ENCODE measurements around the gene ATG4A.

ATG4A gene

DNA sequence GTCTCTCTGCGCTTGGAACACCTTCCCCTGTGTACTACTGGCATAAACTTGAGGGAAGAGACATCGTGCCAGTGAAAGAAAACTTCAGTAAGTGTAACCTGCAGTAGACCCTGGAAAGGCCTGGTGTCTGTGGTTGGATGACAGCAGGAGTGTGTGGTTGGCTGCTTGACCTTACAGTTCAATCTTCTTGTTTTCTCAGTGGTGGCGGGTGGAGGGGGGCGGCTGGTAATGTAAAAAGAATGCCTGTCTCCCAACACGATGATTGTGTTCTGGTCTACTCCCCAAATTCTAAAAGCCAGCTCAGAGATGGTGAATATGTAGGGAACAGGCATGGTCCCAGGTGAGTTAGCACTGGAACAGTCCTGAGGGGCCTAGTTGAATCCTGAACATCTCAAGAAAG lies 18.8 kb upstream of the ATG4A start:
- H3K4ac ChIP-seq (ENCODE audit: low read depth, low read length), result no peak overlapping the region
- no peak overlapping the region for H4K8ac ChIP-seq (ENCODE audit: low read depth, low read length)
- no peaks in the 10 kb centered on the region for H3K27me3 ChIP-seq (ENCODE audit: insufficient read depth, low read length, poor library complexity)
- H3K56ac ChIP-seq (ENCODE audit: low read length), result no peak overlapping the region
- H3K79me2 ChIP-seq (ENCODE audit: control insufficient read depth, insufficient read depth, low read length), result no peaks in the 10 kb centered on the region
- no peak overlapping the region for H3K4me2 ChIP-seq (ENCODE audit: low read length)
- no peak overlapping the region for H2AK5ac ChIP-seq (ENCODE audit: low read length)
- H3K36me3 ChIP-seq (ENCODE audit: control insufficient read depth, insufficient read depth, low read length), result no peaks in the 10 kb centered on the region
- no peak overlapping the region for H3K9ac ChIP-seq (ENCODE audit: low read length)
- H3K79me1 ChIP-seq (ENCODE audit: low read length), result no peaks in the 10 kb centered on the region
- no peak overlapping the region for H3K18ac ChIP-seq (ENCODE audit: low read length)
- no peak overlapping the region for H4K5ac ChIP-seq (ENCODE audit: low read length)
- H3K4me3 ChIP-seq (ENCODE audit: low read length), result no peak overlapping the region
- H2BK5ac ChIP-seq (ENCODE audit: low read length), result no peak overlapping the region
- H2BK15ac ChIP-seq (replicated peaks; ENCODE audit: low read depth), result no peak overlapping the region
- no peak overlapping the region for H2BK120ac ChIP-seq (ENCODE audit: low read depth, low read length)
- no peaks in the 10 kb centered on the region for H3K4me1 ChIP-seq (ENCODE audit: control insufficient read depth, low read depth, low read length)
- no peak overlapping the region for H3K27ac ChIP-seq (ENCODE audit: low read depth, low read length)
- no peak overlapping the region for H3K23ac ChIP-seq (ENCODE audit: low read length)
- no CpG with 5 or more reads among the region's 5 CpGs for WGBS (ENCODE audit: extremely low coverage, insufficient coverage, low lambda C conversion rate)
- DNase-seq, result no peak

DNA sequence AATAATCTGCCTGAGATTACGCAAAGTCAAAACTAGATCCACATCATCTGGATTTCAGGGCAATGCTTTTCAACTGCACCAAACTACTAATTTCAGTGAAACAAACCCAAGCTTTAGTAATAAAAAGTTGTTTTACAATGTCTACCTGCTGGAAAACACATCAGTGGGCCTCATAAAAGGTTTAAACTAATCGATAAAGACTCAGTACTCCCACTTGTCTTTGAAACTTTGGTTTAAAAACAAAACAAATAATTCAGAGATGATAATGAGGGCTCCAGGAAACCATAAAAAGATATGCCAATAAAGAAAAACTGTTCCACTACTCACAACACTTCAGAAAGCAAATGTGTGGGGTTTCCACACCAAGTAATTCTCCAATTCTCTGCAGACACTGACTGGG lies 10.5 kb upstream of the ATG4A start:
- H4K8ac ChIP-seq (ENCODE audit: low read depth, low read length), result no peak overlapping the region
- no peak overlapping the region for H3K27ac ChIP-seq (ENCODE audit: low read depth, low read length)
- no peaks in the 10 kb centered on the region for H3K79me2 ChIP-seq (ENCODE audit: control insufficient read depth, insufficient read depth, low read length)
- H3K36me3 ChIP-seq (ENCODE audit: control insufficient read depth, insufficient read depth, low read length), result no peaks in the 10 kb centered on the region
- no CpG with 5 or more reads among the region's 2 CpGs for WGBS (ENCODE audit: extremely low coverage, insufficient coverage, low lambda C conversion rate)
- H2BK15ac ChIP-seq (replicated peaks; ENCODE audit: low read depth), result no peak overlapping the region
- H3K4me3 ChIP-seq (ENCODE audit: low read length), result no peak overlapping the region
- no peak overlapping the region for H3K18ac ChIP-seq (ENCODE audit: low read length)
- H3K4me1 ChIP-seq (ENCODE audit: control insufficient read depth, low read depth, low read length), result no peaks in the 10 kb centered on the region
- H2AK5ac ChIP-seq (ENCODE audit: low read length), result no peak overlapping the region
- H3K23ac ChIP-seq (ENCODE audit: low read length), result no peak overlapping the region
- H3K27me3 ChIP-seq (ENCODE audit: insufficient read depth, low read length, poor library complexity), result no peaks in the 10 kb centered on the region
- H2BK120ac ChIP-seq (ENCODE audit: low read depth, low read length), result no peak overlapping the region
- H3K4me2 ChIP-seq (ENCODE audit: low read length), result no peak overlapping the region
- H3K79me1 ChIP-seq (ENCODE audit: low read length), result no peaks in the 10 kb centered on the region
- H3K4ac ChIP-seq (ENCODE audit: low read depth, low read length), result no peak overlapping the region
- H4K5ac ChIP-seq (ENCODE audit: low read length), result no peak overlapping the region
- no peak overlapping the region for H3K9ac ChIP-seq (ENCODE audit: low read length)
- H3K56ac ChIP-seq (ENCODE audit: low read length), result no peak overlapping the region
- DNase-seq, result no peak
- H2BK5ac ChIP-seq (ENCODE audit: low read length), result no peak overlapping the region

DNA sequence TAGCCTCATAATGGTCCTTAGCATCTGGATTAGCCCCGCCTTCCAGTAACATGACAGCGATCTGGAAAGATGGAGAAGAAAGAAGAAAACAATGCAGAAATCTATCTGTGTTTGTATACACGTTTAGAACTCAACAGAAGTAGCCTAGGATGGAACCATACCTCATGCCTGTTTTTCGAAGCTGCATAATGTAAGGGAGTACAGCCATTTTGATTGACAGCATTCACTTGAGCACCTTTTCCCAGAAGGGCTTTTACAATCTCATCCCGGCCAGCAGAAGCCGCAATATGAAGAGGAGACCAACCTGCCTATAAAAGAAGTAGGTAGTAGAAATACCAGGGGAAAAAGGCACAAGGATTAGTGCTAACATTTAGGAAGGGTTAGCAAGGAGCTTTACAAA lies 3.8 kb upstream of the ATG4A start:
- Histone ChIP-seq H2BK5ac (ENCODE audit: low read length) (no peak overlapping the region), H3K9ac (ENCODE audit: low read length) (no peak overlapping the region)

DNA sequence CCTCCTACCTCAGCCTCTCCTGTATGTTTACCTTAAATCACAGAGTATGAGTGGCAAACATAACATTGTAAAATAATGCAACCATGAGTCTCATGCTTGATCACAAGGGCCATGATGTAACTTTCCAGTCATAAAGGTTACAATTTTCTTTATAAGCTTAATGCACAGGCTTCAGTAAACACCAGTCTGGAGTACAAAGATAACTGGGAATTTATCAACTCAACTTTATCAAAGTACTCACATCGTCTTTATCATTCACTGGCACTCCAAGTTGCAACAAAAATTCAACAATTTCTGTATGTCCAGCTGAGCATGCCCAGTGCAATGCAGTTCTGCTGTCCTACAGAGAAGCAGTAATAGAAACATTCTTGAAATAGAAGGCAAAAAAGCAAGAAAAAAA lies 3.1 kb upstream of the ATG4A start:
- no peaks in the 10 kb centered on the region for H3K27me3 ChIP-seq (ENCODE audit: insufficient read depth, low read length, poor library complexity)
- no peak overlapping the region for H3K56ac ChIP-seq (ENCODE audit: low read length)
- no peak overlapping the region for H4K8ac ChIP-seq (ENCODE audit: low read depth, low read length)
- no peak overlapping the region for H3K4me2 ChIP-seq (ENCODE audit: low read length)
- H3K79me2 ChIP-seq (ENCODE audit: control insufficient read depth, insufficient read depth, low read length), result no peaks in the 10 kb centered on the region
- no peak overlapping the region for H2BK15ac ChIP-seq (replicated peaks; ENCODE audit: low read depth)
- no peaks in the 10 kb centered on the region for H3K36me3 ChIP-seq (ENCODE audit: control insufficient read depth, insufficient read depth, low read length)
- no peak overlapping the region for H2BK5ac ChIP-seq (ENCODE audit: low read length)
- H3K18ac ChIP-seq (ENCODE audit: low read length), result no peak overlapping the region
- no peak overlapping the region for H2BK120ac ChIP-seq (ENCODE audit: low read depth, low read length)
- H3K4me1 ChIP-seq (ENCODE audit: control insufficient read depth, low read depth, low read length), result no peaks in the 10 kb centered on the region
- H3K79me1 ChIP-seq (ENCODE audit: low read length), result no peaks in the 10 kb centered on the region
- H3K27ac ChIP-seq (ENCODE audit: low read depth, low read length), result no peak overlapping the region
- H4K5ac ChIP-seq (ENCODE audit: low read length), result no peak overlapping the region
- H3K9ac ChIP-seq (ENCODE audit: low read length), result no peak overlapping the region
- no peak overlapping the region for H3K4ac ChIP-seq (ENCODE audit: low read depth, low read length)
- WGBS (ENCODE audit: extremely low coverage, insufficient coverage, low lambda C conversion rate), result no CpG with 5 or more reads among the region's 1 CpG
- no peak overlapping the region for H3K23ac ChIP-seq (ENCODE audit: low read length)
- no peak overlapping the region for H2AK5ac ChIP-seq (ENCODE audit: low read length)
- DNase-seq, result no peak
- no peak overlapping the region for H3K4me3 ChIP-seq (ENCODE audit: low read length)

More for the DNA sequence above, 3.8 kb upstream of the ATG4A start:
- no peak overlapping the region for H3K27ac ChIP-seq (ENCODE audit: low read depth, low read length)
- no peaks in the 10 kb centered on the region for H3K36me3 ChIP-seq (ENCODE audit: control insufficient read depth, insufficient read depth, low read length)
- no peak overlapping the region for H2BK15ac ChIP-seq (replicated peaks; ENCODE audit: low read depth)
- H2AK5ac ChIP-seq (ENCODE audit: low read length), result no peak overlapping the region
- no peaks in the 10 kb centered on the region for H3K79me2 ChIP-seq (ENCODE audit: control insufficient read depth, insufficient read depth, low read length)
- no peak overlapping the region for H3K56ac ChIP-seq (ENCODE audit: low read length)
- no peak overlapping the region for H4K5ac ChIP-seq (ENCODE audit: low read length)
- H3K4ac ChIP-seq (ENCODE audit: low read depth, low read length), result no peak overlapping the region
- H3K4me3 ChIP-seq (ENCODE audit: low read length), result no peak overlapping the region
- H3K4me2 ChIP-seq (ENCODE audit: low read length), result no peak overlapping the region
- H3K79me1 ChIP-seq (ENCODE audit: low read length), result no peaks in the 10 kb centered on the region
- no peaks in the 10 kb centered on the region for H3K4me1 ChIP-seq (ENCODE audit: control insufficient read depth, low read depth, low read length)
- WGBS (ENCODE audit: extremely low coverage, insufficient coverage, low lambda C conversion rate), result no CpG with 5 or more reads among the region's 6 CpGs
- no peak overlapping the region for H3K23ac ChIP-seq (ENCODE audit: low read length)
- no peaks in the 10 kb centered on the region for H3K27me3 ChIP-seq (ENCODE audit: insufficient read depth, low read length, poor library complexity)
- no peak for DNase-seq
- no peak overlapping the region for H4K8ac ChIP-seq (ENCODE audit: low read depth, low read length)
- no peak overlapping the region for H3K18ac ChIP-seq (ENCODE audit: low read length)
- H2BK120ac ChIP-seq (ENCODE audit: low read depth, low read length), result no peak overlapping the region

DNA sequence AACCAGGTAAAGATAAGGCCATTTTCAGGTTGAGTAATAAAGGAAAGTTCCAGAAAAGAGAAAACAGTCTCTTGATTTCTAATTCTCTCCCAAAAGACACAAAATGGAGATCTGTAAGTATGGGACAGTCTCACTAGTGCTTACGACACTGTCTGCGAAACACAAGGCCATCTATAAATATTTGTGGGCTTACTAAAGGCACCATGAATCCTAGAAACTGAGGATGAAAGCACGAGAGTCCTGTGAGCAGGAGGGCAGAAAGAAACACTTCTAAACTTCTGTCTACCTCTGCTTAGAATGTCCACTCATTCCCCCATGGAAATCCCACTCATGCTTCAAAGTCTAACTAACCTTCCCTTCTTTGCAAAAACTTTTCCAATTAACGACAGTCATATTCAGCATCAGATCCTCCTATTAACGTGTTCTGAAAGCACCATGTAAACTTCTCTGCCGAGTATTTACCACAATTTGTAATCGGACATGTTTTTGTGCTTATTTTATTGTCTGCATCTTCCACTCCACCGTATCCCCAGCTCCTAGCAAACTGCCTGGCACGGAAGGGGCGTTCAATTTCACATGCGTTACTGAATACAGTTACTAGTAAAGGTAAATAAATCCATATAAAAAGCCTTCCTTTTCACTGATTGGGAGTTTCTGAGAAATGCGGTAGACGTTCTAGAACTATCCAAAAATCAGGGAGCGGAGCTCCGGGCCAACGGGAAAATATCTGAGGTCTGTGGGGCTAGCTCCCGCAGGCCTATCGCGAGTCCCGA lies 901 bp upstream of the ATG4A start:
- no CpG with 5 or more reads among the region's 20 CpGs for WGBS (ENCODE audit: extremely low coverage, insufficient coverage, low lambda C conversion rate)
- Histone ChIP-seq H3K4me1 (ENCODE audit: control insufficient read depth, low read depth, low read length) (no peaks in the 10 kb centered on the region), H3K4ac (ENCODE audit: low read depth, low read length) (no peak overlapping the region), H3K56ac (ENCODE audit: low read length) (peak overlapping the region; percentile 79), H2AK5ac (ENCODE audit: low read length) (no peak overlapping the region), H3K4me2 (ENCODE audit: low read length) (peak overlapping the region; percentile 62), H2BK120ac (ENCODE audit: low read depth, low read length) (no peak overlapping the region), H2BK5ac (ENCODE audit: low read length) (no peak overlapping the region), H3K79me1 (ENCODE audit: low read length) (no peaks in the 10 kb centered on the region), H3K18ac (ENCODE audit: low read length) (no peak overlapping the region), H3K36me3 (ENCODE audit: control insufficient read depth, insufficient read depth, low read length) (no peaks in the 10 kb centered on the region), H3K79me2 (ENCODE audit: control insufficient read depth, insufficient read depth, low read length) (no peaks in the 10 kb centered on the region), H3K9ac (ENCODE audit: low read length) (peak overlapping the region; percentile 84), H3K4me3 (ENCODE audit: low read length) (peak overlapping the region; percentile 81), H2BK15ac (replicated peaks; ENCODE audit: low read depth) (no peak overlapping the region), H3K27me3 (ENCODE audit: insufficient read depth, low read length, poor library complexity) (no peaks in the 10 kb centered on the region), H3K23ac (ENCODE audit: low read length) (no peak overlapping the region), H3K27ac (ENCODE audit: low read depth, low read length) (no peak overlapping the region), H4K8ac (ENCODE audit: low read depth, low read length) (peak overlapping the region; percentile 56), H4K5ac (ENCODE audit: low read length) (no peak overlapping the region)
- DNase-seq, result no peak

DNA sequence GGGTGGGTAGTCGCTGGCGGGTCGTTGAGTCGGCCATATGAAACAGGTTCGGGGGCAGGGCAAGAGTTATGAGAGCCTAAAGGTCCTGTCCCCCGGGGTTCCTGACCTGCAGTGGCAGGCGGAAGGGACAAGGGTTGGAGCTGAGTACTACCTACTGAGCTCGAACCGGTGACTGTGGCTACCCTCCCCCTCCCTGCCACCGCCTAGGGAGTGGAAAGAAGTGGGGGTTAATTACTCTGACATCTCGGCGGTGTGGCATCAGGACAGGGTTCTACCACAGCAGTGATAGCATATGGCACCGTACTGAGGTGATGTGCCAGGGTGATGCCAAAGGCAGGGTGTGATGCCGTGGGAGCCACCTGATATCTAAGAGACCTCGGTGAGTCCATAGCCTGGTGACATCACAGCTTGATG lies 307 bp downstream of the ATG4A start:
- Histone ChIP-seq H3K79me1 (ENCODE audit: low read length) (no peaks in the 10 kb centered on the region), H2BK120ac (ENCODE audit: low read depth, low read length) (no peak overlapping the region), H3K56ac (ENCODE audit: low read length) (peak overlapping the region; percentile 56), H3K9ac (ENCODE audit: low read length) (peak overlapping the region; percentile 36), H3K27ac (ENCODE audit: low read depth, low read length) (no peak overlapping the region), H3K18ac (ENCODE audit: low read length) (no peak overlapping the region), H4K8ac (ENCODE audit: low read depth, low read length) (no peak overlapping the region), H3K4ac (ENCODE audit: low read depth, low read length) (no peak overlapping the region), H3K23ac (ENCODE audit: low read length) (no peak overlapping the region), H2BK5ac (ENCODE audit: low read length) (no peak overlapping the region), H3K4me2 (ENCODE audit: low read length) (peak overlapping the region; percentile 68), H3K36me3 (ENCODE audit: control insufficient read depth, insufficient read depth, low read length) (no peaks in the 10 kb centered on the region), H3K4me3 (ENCODE audit: low read length) (peak overlapping the region; percentile 49), H3K4me1 (ENCODE audit: control insufficient read depth, low read depth, low read length) (no peaks in the 10 kb centered on the region), H3K79me2 (ENCODE audit: control insufficient read depth, insufficient read depth, low read length) (no peaks in the 10 kb centered on the region), H2AK5ac (ENCODE audit: low read length) (no peak overlapping the region), H4K5ac (ENCODE audit: low read length) (no peak overlapping the region), H3K27me3 (ENCODE audit: insufficient read depth, low read length, poor library complexity) (no peaks in the 10 kb centered on the region), H2BK15ac (replicated peaks; ENCODE audit: low read depth) (no peak overlapping the region)
- WGBS (ENCODE audit: extremely low coverage, insufficient coverage, low lambda C conversion rate), result no CpG with 5 or more reads among the region's 15 CpGs
- no peak for DNase-seq

All from mesendoderm (in vitro differentiated cells).